Stimulated activated CD4-positive, alpha-beta T cell treated with anti-CD3 and anti-CD28 coated beads, Interleukin-4, amount 100 ng/mL, for 24 hours (primary cell): ENCODE results near the gene ZNF397.

Experiments used
- DNase-seq: peaks from one replicate; pipeline ENCODE4 v3.0.0-alpha.2; 2020

ZNF397 gene

DNA sequence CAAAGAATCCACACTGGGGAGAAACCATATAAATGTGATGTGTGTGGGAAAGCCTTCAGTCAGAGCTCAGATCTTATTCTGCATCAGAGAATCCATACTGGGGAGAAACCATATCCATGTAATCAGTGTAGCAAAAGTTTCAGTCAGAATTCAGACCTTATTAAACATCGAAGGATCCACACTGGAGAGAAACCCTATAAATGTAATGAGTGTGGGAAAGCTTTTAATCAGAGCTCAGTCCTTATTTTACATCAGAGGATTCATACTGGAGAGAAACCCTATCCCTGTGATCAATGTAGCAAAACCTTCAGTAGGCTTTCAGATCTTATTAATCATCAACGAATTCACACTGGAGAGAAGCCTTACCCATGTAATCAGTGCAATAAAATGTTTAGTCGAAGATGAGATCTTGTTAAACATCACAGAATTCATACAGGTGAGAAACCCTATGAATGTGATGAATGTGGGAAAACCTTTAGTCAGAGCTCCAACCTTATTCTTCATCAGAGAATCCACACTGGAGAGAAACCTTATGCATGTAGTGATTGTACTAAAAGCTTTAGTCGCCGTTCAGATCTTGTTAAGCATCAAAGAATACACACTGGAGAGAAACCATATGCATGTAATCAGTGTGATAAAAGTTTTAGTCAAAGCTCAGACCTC lies 65.9 kb downstream of the ZNF397 start:
- no peak for DNase-seq
